HG03575 (cell line): ENCODE measurements around the gene ETV7.
"Not testable (repeated sequence)": the region's sequence is repeated elsewhere in the genome, so short reads cannot be mapped to it uniquely, and the experiment has no call there.

ENCODE experiments used
- ATAC-seq: cut with Tn5 transposase; IDR thresholded peaks from one replicate; pipeline ENCODE4 v1.9.1; 2021; ENCODE audit not compliant: unreplicated experiment, insufficient number of reproducible peaks, low FRiP score; ENCODE audit errors: extremely low read depth

ETV7 gene

DNA sequence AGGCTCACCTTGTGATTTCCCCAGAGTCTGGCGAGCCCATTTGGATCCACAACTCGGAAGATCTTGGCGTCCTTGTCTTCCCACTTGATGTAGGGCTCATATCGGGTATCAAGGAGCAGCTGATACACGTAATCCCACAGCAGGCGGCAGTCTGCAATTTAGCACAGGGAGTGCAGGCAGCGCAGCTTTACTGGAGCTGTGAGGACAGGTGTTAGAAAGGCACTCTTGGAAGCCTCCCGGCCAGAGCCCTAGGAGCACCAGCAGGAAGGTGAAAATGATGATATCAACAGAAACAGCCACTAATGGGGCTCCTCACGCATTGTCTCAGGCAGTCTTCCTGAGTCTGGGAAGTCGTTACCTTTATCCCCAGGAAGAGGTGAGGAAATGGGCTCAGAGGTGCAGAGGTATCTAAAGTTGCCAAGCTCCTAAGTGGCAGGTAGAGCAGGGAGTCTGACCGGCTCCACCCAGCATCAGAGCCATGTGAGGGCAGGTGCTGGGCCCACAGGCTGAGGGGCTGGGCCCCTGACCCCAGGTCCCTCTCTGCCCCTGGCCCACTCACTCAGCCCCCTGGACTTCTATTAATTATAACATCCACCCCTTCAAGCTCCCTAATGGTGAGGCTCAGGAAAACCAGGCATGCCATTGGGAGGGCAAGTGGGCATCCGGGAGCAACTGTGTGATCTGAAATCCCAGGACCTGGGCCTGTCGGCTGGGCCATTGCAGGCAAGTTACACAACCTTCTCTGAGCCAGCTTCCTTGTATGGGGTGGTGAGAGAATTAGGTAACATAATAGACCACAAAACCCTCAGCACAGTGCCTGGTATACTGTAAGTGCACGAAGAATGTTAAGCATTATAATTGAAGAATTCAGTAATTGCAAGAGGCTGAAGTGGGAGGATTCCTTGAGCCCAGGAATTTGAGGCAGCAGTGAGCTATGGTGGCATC is 18.3 kb downstream of the ETV7 start:
- ATAC-seq = no peak

DNA sequence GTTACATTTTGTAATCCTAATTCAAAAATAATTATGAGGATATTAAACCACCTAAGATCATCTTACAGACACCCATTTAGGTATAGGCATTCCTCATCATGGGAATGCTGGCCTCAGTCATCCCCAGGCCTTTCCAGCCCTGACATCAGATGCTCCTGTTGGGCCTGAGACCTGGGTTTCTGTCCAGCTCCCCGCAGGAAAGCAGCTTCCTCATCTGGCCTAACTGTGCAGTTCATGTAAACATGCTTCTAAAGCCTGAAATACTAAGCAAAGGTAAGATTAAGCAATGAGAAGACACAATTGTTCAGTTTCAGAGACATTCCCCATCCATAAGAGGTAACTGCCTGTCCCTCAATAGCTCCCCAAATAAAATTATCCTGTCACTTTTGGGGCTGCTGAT is 19.0 kb downstream of the ETV7 start:
- no peak for ATAC-seq

DNA sequence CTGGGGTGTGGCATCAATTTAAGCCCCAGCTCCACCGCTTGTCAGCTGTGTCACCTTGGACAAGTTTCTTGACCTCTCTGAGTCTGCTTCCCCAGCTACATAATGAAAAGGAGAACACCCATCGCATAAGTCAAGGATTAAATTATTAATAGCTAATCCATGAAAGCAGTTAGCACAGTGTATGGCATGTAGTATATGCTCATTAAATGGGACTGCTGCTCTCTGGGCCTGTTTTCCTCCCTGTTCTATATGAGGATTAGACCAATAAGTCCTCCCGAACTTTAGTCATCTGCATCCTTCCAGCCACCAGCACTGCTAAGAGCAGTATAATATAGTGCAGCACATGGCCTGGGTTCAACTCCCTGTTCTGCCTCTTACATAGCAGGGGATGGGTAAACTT is 19.7 kb downstream of the ETV7 start:
- no peak for ATAC-seq

DNA sequence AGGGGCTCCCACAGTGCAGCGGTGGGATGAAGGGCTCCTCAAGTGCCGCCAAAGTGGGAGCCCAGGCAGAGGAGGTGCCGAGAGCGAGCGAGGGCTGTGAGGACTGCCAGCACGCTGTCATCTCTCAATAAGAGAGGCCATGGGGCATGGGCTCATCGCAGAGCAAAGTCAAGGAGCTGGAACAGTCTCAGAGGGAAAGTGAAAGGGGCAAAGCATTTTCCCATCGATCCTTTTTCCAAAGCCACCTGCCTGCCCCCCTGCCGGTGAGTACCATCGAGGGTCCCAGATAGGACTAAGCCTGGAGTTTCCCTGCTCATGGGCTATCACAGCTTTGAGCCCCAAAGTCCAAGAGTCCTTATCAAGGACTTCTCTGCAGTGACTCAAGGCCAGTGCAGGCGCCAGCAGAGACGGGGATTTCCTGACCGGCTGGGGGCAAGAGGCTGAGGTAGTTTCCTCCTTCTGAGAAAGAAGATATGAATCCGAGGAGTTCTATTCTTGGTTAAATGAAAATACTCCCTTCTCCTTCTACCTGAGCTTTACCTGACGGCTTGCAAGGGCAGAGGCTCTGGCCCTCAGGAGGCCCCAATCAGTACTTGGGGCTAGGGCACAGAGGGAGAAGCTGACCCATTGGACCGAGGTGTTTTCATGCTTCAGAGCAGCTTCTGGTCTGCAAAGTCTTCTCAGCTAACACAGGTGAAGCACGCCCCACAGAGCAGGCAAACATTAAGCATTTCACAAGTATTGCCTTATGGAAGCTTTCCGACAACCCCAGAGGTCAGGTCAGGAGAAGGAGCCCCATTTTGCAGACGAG is 22.6 kb downstream of the ETV7 start:
- ATAC-seq = no peak

DNA sequence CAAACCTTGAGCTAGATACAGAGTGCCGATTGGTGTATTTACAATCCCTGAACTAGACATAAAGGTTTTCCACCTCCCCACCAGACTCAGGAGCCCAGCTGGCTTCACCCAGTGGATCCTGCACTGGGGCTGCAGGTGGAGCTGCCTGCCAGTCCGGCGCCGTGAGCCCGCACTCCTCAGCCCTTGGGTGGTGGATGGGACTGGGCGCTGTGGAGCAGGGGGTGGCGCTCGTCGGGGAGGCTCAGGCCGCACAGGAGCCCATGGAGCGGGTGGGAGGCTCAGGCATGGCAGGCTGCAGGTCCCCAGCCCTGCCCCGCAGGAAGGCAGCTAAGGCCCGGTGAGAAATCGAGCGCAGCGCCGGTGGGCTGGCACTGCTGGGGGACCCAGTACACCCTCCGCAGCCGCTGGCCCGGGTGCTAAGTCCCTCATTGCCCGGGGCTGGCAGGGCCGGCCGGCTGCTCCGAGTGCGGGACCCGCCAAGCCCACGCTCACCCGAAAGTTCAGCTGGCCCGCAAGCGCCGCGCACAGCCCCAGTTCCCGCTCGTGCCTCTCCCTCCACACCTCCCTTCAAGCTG is 23.3 kb downstream of the ETV7 start:
- ATAC-seq = not testable (repeated sequence)

DNA sequence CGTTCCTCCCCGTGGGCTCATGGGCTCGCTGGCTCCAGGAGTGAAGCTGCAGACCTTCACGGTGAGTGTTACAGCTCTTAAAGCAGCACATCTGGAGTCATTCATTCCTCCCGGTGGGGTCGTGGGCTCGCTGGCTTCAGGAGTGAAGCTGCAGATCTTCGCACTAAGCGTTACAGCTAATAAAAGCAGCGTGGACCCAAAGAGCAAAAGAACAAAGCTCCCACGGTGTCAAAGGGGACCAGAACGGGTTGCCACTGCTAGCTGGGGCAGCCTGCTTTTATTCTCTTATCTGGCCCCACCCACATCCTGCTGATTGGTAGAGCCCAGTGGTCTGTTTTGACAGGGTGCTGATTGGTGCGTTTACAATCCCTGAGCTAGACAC is 24.1 kb downstream of the ETV7 start:
- not testable (repeated sequence) for ATAC-seq

DNA sequence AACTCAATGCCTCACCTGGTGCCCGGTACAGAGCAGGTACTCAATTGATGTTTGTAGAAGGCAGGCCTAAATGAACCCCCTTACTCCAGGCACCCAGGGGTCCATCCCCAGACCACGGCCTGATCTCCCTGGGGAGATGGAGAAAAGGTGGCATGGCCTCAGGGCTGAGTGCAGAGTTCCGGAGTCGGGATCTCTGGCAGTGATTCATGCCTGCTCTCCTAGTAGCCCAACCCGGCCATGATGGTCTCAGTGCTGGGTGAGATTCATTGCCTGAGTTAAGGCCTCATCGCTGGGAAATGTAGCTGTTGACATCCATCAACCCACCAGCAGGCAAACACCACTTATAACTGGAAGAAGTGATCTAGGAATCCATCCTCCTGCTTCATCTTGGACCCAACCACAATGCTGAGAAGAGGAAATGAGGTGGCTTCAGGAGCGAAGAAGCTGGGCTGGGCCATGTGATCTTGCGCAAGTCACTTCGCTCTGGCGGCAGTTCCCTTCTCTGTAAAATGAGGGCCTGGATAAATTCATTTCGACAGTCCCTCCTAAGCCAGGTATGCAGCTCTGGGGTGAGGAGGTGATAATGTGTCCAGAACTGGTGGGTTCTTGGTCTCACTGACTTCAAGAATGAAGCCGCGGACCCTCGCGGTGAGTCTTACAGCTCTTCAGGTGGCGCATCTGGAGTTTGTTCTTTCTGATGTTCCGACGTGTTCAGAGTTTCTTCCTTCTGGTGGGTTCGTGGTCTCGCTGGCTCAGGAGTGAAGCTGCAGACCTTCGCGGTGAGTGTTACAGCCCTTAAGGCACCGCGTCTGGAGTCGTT is 24.7 kb downstream of the ETV7 start:
- no peak for ATAC-seq

DNA sequence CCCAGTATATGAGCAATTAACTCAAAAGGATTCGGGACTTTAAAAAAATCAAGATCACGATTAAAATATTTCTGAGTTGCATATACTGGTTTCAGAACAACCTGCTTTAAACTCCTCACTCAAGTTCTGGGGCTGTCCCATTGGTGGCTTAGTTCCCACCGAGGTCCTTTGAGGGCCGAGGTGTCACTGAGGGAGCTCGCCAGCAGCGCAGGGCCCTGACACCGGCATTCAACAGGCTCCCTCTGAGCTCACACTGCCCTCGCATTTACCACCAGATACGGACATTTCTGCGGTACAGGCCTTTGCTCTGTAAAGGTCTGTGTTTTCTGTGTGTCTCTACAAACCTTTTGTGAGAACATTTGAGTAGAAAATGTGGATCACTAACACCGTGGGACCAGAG is 26.4 kb downstream of the ETV7 start:
- no peak for ATAC-seq

DNA sequence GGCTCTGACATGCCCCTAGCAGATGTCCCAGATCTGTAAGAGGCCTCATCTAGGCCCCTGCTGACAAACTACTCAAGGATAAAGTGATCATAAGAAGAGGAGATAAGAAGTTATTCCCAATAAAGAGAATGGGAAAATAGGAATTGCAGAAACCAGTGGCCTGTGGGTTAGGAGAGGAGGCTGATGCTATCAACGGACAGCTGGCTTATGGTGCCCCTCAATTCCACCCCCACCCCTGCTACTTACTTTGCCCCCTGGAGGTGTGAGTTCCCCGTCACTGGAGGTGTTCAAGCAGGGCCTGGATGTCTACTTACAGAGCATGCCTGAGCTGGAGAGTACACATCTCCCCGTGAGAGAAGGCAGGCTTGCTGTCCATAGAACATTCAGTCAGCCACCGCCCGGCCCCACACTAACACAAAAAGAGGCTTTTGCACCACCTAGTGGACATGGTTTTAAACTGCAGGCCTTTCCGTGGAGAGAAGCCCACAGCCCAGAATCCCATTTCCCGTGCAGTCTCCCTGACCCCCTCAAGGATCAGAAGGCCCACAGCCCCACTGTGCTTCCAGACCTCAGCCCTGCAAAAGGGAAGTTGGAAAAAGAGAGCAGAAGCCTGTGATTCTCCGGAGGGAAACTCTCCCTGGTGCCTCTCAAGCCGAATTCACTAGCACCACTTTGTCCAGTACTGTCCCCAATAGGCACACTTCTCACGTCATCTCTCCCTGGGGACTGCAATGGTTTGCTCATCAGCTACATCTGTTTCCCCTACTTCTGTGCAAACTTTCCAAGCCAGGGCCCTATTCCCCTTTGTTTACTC is 27.0 kb downstream of the ETV7 start:
- ATAC-seq = no peak

DNA sequence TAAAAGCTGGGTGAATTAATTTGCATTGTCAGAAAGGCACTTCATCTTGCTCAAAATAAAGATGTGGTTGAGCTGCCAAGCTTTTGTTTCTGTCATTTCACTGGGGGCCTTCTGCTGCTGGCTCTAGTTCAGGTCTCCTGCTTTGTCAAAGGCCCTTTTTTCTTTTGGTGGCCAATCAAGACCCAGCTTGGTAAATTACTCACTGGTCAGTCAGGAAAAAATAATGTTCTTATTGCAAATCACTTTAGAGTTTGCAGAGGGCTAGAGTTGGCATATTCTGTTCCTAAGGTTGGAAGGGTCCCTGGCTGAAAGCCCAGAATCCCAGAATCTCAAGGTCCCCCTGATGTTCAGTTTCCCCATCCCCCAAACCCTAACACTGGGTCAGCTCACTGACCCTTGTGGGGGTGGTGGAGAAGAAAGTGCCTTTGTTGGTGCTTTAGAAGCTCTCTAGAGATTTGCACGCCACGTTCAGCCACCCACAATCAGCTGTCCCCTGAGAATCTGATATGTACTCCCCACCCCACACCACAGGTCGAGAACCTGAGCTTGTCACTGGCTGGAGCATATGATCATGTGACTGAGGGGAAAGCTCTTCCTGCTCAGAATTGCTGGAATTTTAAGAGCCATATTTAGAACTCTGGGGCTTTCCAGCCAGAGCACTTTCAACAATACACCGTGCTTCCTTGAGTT is 29.1 kb downstream of the ETV7 start:
- no peak for ATAC-seq

DNA sequence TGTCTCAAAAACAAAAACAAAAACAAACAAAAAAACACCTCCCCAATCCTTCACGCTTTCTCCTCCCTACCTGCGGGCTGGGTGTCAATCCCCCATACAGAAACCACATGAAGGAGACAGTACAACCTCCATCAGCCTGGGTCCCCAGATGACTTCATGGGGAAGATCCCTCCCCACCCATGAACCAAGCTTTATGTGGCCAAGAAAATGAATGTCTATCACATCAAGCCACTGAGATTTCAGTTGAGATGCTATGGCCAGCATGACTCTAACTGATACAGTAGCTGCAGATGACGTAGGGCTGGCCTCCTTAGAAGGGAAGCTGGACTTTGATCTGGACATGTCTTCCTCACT is 29.6 kb downstream of the ETV7 start:
- ATAC-seq = no peak

DNA sequence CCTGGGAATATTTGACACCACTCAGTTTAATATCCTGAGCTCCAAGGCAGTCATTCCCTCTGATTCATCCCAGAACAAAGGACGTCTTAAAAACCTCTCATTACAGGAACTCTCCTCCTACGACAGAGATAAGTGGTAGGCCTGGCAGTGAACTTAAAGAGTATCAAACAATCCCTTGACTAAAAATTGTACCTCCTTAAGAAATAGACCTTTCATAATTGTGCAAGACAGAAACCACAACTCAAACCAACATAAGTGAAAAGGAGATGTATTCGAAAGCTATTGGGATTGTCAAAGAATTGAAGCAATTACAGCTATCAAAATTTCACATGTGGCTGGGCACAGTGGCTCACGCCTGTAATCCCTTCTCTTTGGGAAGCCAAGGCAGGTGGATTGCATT is 31.6 kb downstream of the ETV7 start:
- ATAC-seq = no peak

DNA sequence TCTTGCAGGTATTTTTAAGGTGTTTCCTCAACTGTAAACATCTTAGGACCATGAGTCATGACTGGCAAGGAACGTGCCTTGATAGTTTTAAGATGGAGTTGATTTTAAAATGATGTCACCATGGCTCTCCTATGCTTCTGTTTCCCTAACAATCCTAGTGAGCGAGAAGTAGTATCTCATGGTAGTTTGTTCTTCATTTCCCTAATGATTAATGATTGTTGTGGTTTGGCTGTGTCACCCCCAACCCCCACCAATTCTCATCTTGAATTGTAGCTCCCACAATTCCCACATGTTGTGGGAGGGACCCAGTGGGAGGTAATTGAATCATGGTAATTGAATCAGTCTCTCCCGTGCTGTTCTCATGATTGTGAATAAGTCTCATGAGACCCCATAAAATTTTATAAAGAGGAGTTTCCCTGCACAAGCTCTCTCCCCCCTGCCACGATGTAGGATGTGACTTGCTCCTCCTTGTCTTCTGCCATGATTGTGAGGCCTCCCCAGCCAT is 34.0 kb downstream of the ETV7 start:
- ATAC-seq = no peak

DNA sequence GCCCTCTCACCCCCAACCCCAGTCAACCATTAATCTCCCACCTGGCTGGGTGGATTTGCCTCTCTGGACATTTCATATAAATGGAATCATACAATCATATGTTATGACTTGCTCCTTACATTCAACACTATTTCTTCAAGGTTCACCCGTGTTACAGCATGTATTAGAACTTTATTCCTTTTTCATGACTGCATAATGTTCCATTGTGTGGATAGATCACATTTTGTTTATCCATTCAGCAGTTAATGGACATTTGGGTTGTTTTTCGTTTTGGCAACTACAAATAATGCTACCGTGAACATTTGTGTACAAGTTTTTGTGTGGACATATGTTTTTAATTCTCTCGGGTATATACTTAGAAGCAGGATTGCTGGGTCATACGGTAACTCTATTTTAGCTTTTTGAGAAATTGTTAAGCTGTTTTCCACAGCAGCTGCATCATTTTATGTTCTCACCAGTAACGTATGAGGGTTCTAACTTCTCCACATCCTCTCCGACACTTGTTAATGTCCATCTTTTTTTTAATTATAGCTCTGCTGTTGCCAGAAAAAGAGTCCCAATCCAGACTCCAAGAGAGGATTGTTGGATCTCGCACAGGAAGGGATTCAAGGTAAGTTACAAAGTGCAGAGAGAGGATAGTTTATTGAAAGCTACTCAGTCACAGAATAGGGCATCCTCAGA is 34.9 kb downstream of the ETV7 start:
- no peak for ATAC-seq

DNA sequence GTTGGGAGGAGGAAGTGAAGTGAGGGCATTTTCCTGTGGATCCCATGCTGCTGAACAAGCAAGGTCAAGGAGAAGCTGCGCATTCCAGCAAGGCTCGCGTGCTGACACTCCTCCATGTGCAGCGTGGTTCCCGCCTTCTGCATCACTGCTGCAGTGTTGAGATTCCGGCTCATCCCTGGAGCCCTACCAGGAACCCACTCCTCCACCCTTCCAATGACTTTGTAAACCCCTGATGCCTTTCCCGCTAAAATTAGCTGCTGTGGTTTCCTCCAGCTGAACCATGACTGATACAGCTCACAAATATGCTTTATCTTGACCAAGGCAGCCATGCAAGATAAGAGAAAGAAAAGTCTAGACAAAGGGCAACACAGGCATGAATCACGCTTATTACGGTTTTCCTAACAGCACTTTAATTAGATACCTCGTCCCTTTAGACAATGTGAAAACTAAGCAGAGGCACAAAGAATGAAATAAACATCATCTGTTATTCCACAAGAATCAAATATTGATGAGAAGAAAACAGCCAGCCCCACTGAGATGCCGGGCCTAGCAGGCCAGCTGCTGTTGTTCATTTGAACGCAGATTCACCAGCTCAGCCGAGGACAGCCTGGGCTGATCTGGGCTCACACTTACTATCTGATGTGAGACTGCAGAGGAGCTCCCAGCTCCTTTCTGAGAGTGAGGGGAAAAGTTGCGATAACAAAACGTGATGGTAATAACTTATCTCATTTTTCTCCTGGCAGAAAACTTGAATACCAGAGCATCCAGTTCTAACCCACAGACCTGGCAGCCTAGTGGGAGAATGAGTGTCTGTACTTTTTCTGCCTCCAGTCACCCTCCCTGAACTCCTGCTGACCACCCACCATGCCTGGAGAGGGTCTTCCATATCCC is 36.5 kb downstream of the ETV7 start:
- ATAC-seq = no peak

DNA sequence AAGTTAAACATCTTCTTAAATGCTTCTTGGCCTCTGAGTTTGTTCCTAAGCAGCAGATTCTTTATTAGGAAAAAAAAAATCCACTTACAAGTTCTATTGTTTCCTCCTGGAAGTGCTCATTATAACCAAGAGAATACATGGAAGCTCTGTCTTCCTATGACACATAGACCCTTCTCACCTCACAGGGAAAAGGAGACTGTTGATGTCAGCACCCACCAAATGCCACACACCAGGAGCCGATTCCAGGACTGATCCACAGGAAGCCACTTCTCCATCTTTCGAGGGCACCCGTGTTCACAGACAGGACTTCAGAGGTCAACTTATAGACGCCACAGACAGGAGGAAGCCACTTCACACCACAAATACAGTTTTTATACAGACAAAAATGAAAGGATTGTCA is 37.4 kb downstream of the ETV7 start:
- ATAC-seq = no peak
